Hematopoietic multipotent progenitor cell treated with erythropoietin and hydrocortisone succinate and interleukin-3 and kit ligand, for 6 days (in vitro differentiated cells): ENCODE measurements around the gene RAB3IL1.
A peak's percentile ranks its signal among the peaks of the same experiment; 100 is the strongest.
"Not testable (repeated sequence)": the region's sequence is repeated elsewhere in the genome, so short reads cannot be mapped to it uniquely, and the experiment has no call there.

Source experiments
- DNase-seq: peaks from one replicate; pipeline ENCODE4 v3.0.0-alpha.2; 2015

RAB3IL1 gene

DNA sequence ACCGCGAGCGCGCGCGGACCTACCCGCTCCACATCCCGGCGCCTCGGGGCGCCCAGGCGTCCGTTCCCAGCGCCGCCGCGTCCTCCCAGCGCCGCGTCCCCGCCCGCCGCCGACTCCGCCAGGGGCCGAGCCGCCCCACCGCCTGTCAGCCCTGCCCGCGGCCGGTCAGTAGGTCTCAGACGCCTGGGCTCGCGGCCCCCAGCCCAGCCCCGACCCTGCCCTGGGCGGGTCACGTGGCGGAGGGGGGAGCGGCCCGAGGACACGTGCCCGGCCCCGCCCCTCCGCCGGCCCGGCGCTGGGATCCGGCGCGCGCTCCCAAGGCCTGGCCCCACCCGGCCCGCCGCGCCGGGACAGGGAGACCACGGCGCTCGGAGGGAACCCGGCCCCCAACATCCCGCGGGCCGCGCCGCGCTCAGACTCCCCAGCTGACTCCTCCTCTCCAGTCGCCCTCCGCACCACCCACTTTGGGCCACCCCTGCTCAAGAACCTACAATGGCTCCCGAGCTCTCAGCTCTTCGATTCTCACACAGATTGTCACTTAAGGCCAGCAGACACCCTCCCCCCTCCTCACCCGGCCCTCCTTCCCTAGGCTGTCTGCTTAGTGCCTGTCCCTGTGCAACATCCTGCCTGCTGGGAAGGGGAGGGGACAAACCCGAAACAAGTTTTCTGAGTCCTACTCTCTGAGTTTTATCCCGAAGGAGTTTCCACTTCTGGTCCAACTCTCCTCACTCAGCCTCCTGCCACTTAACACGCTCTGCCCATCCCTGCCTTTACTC lies at the start of gene RAB3IL1:
TSS of gene RAB3IL1 (minus strand) at position 233 of the 776 bp plus-strand sequence. CDS start at position 34, 199 bp downstream.
- DNase-seq = peak; percentile 64

GRCh38 chr11:61966734-61967115 lies 49.4 kb upstream of the RAB3IL1 start:
- peak; percentile 92 for DNase-seq

DNA sequence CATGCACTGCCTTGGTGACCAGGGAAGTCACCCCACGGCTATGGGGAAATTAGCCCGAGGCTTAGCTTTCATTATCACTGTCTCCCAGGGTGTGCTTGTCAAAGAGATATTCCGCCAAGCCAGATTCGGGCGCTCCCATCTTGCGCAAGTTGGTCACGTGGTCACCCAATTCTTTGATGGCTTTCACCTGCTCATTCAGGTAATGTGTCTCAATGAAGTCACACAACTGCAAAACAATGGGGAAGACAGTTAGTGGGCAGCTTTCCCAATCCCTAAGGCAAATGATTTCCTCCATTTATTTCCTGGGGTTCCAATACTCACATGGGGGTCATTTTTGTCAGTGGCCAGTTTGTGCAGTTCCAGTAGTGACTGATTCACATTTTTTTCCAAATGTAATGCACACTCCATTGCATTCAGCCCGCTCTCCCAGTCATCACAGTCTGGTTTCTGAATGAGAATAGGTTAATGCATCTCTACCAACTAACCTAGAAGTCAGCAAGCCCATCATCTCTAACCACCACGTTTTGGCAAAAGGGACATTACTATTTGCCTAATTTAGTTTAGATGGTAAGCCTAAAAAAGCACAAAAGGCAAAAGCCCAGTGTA lies 47.4 kb upstream of the RAB3IL1 start:
- DNase-seq = peak; percentile 44

- no peak for DNase-seq
Observed at GRCh38 chr11:61964058-61964665, 46.8 kb upstream of the RAB3IL1 start.

DNA sequence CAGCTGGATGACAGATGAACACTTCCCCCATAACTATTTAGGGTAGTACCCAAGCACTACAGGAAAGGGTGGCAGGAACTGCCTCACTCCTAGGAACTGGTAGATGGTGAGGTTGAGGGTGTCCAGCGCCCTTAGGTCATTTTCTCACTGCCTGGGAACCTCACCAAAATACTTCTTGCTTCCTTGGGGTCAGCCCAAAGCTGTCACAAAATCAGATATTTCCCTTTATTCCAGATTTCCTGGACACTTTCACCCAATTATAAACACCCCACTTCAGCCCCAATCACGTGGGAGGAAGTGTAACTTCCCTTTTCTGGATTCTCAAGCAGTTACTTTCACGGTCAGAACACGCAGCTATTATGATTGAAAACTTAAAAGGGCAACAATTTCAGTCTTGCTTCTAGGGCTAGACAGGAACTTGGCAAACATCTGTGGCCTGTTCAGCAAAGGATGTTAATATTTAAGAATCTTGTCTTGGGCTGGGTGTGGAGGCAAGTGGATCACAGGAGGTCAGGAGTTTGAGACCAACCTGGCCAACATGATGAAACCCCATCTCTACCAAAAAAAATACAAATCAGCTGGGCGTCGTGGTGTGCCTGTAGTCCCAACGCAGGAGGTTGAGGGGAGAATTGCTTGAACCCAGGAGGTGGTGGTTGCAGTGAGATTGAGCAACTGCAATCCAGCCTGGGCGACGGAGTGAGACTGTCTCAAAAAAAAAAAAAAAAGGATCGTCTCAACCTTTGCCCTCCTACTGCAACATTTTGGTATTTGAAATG lies 46.1 kb upstream of the RAB3IL1 start:
- DNase-seq = peak; percentile 85

- no peak for DNase-seq
Observed at GRCh38 chr11:61963016-61963281, 45.6 kb upstream of the RAB3IL1 start.

GRCh38 chr11:61962213-61963015 lies 45.0 kb upstream of the RAB3IL1 start:
- peak; percentile 45 for DNase-seq

DNA sequence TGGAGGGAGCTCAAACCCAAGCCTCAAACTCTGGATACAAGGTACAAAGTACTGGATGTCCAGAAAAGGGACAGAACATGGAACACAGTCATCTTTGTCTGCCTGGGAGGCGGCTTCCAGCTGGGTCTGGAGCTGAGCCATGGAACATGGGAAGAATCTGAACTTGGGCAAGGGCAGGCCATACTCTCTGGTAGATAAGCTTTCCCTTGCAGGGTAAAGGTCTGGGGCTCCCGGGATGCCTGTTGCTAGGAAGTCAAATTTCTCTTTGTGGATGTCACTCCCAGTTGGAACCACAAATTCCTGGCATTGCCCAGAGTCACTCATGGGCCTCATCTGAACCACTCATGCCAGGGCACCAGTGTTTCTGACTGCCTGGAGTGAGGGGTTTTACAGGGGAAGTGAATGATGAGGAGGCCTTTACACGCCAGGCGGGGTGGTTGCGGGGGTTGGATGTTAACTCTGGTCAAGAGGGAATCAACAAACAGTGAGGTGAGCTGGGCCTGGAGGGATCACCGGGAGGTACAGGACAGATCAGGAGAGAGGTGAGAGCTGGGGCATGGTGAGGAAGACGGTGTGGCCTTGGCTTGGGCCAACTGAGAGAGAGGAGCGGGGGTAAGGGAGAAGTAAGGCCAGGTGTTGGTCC lies 44.3 kb upstream of the RAB3IL1 start:
- peak; percentile 3 for DNase-seq

- DNase-seq = no peak
Observed at GRCh38 chr11:61960532-61960931, 43.2 kb upstream of the RAB3IL1 start.

DNA sequence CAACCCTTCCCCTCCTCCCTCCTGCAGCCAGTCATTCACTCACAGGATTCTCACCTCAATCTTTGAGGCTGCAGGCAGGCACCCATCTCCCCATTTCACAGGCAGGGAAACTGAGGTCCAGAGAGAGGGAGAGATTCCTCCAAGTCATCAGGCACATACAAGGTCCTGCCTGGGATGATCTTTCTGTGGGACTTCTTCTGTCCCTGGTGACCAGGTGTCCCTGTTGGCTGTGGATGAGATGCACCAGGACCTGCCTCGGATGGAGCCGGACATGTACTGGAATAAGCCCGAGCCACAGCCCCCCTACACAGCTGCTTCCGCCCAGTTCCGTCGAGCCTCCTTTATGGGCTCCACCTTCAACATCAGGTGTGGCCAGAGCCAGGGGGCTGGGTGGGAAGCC lies 42.3 kb upstream of the RAB3IL1 start:
- DNase-seq = no peak

- DNase-seq = no peak
Observed at GRCh38 chr11:61959114-61959513, 41.7 kb upstream of the RAB3IL1 start.

DNA sequence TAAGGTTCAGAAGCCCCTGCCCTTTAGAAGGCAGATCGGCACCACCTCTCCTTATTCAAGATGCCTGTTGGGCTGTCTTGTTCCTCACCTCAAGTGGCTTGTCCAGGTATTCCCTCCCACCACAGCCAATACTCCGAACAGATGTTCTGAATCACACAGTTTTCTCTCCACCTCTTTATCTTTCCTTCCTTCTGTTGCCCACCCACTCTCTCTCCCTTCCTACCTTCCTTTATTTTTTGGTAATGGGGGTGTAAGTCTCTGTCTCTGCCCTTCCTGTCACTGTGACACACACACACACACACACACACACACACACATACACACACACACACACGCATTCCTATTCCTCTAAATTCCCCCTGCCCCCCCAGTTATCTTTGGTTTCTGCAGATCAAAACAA lies 41.2 kb upstream of the RAB3IL1 start:
- no peak for DNase-seq

GRCh38 chr11:61957021-61957770 lies 39.8 kb upstream of the RAB3IL1 start:
- no peak for DNase-seq

GRCh38 chr11:61956191-61957020 lies 39.0 kb upstream of the RAB3IL1 start:
- DNase-seq = no peak

DNA sequence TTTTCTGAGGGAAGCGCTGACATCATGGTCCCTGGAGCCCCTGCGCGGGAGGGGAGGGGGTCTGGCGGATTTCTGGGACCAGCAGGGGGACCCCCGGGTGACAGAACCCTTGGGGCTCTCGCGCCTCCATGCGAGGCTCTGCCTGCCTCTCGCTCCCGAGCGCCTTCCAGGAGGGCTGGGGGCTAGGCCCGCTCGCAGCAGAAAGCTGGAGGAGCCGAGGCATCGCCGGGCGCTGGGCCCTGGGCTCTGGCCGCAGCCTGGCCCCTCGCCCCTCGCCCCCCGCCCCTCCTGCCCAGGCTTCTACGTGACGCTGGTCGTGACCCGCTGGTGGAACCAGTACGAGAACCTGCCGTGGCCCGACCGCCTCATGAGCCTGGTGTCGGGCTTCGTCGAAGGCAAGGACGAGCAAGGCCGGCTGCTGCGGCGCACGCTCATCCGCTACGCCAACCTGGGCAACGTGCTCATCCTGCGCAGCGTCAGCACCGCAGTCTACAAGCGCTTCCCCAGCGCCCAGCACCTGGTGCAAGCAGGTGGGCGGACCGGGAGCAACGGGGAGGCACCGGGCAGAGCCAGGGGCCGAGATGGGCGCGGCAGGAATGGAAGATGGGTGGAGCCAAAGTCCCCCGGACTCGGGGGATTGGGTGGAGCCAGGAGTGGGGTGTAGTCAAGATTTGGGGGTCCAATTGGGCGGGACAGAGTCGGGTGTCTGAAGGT lies 38.2 kb upstream of the RAB3IL1 start:
- DNase-seq = peak; percentile 50

- peak; percentile 63 for DNase-seq
Observed at GRCh38 chr11:61954851-61955421, 37.6 kb upstream of the RAB3IL1 start.

DNA sequence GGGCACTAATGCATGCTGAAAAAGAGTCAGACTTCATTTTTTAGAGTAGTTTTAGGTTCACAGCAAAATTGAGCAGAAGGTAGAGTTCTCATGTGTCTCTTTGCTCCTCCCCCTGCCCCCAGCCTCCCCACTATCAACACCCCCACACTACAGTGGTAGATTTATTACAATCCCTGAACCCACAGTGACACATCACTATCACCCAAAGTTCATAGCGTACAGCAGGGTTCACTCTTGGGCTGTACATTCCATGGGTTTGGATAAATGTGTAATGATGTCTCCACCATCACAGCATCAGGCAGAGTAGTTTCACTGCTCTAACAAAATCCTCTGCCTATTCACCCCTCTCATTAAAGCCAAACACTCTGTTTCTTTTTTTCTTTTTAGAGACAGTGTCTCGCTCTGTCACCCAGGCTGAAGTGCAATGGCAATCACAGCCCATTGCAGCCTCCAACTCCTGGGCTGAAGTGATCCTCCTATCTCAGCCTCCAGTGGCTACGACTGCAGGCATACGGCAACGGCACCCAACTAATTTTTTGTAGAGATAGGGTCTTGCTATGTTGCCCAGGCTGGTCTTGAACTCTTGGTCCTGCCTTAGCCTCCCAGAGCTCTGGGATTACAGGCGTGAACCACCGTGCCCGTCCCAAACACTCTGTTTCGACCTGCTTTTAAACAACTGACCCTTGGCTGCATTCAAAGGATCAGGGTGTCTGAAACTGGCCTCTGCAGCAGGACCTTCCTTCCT lies 36.9 kb upstream of the RAB3IL1 start:
- DNase-seq = peak; percentile 56

DNA sequence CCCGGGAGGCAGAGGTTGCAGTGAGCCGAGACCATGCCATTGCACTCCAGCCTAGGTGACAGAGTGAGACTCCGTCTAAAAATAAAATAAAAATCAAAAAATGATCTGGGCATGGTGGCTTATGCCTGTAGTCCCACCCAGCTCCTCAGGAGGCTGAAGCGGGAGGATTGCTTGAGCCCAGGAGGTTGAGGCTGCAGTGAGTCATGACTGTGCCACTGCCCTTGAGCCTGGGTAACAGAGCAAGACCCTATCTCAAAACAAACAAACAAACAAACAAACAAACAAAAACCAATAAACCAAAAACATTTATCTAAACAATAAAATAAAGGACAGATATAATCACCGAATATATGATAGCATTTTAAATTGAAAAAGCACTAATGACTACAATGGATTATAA lies 36.3 kb upstream of the RAB3IL1 start:
- DNase-seq = not testable (repeated sequence)

DNA sequence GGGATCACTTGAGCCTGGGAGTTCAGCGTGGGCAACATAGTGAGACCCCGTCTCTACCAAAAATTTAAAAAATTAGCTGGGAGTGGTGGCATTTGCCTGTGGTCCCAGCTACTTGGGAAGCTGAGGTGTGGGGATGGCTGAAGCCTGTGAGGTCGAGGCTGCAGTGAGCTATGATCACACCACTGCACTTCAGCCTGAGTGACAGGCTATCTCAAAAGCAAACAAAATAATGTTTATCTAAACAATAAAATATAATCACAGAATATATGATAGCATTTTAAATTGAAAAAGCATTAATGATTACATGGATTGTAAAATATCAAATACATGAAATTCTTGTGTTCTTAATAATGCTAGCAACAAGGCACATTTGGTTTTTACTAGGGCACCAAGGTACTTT lies 35.5 kb upstream of the RAB3IL1 start:
- no peak for DNase-seq
